HEK293T (cell line): ENCODE measurements around the gene FOXD3.

ENCODE experiments used
- CTCF ChIA-PET: fragments of 350-600 bp; formaldehyde crosslinking; extraction: SDS; loops from one replicate; lab custom pipeline; 2021; ENCODE audit warnings: antibody characterized with exemption, inconsistent platforms; lab: Yijun Ruan, JAX
- POLR2A ChIA-PET: fragments of 350-600 bp; formaldehyde crosslinking; extraction: SDS; loops from one replicate; lab custom pipeline; 2020; ENCODE audit warnings: antibody characterized with exemption, inconsistent platforms; lab: Yijun Ruan, JAX
- DNase-seq: peaks from one replicate; pipeline ENCODE4 v3.0.0; 2012; ENCODE audit warnings: mixed read lengths; ENCODE audit errors: extremely low spot score
- ARNT ChIP-seq: fragments of 450-650 bp; IDR thresholded peaks from 2 replicates; pipeline ENCODE4 v1.6.1; 2017; ENCODE audit warnings: mild to moderate bottlenecking
- BHLHE40 ChIP-seq: fragments of 450-650 bp; IDR thresholded peaks from 2 replicates; pipeline ENCODE4 v1.6.1; 2016; ENCODE audit warnings: mild to moderate bottlenecking, moderate library complexity, borderline replicate concordance
- CTBP1 ChIP-seq: fragments of 450-650 bp; IDR thresholded peaks from 2 replicates; pipeline ENCODE4 v1.6.1; 2016; ENCODE audit warnings: borderline replicate concordance
- ELF4 ChIP-seq: fragments of 450-650 bp; IDR thresholded peaks from 2 replicates; pipeline ENCODE4 v1.6.1; 2017; ENCODE audit warnings: antibody characterized with exemption
- FOXA1 ChIP-seq: fragments of 450-650 bp; IDR thresholded peaks from 2 replicates; pipeline ENCODE4 v1.6.1; 2016; ENCODE audit warnings: mild to moderate bottlenecking
- FOXK2 ChIP-seq: fragments of 450-650 bp; IDR thresholded peaks from 2 replicates; pipeline ENCODE4 v1.6.1; 2016; ENCODE audit warnings: mild to moderate bottlenecking
- FOXM1 ChIP-seq: fragments of 450-650 bp; IDR thresholded peaks from 2 replicates; pipeline ENCODE4 v1.6.1; 2017; ENCODE audit warnings: mild to moderate bottlenecking, borderline replicate concordance
- HDGF ChIP-seq: fragments of 450-650 bp; IDR thresholded peaks from 2 replicates; pipeline ENCODE4 v1.6.1; 2017; ENCODE audit warnings: antibody characterized with exemption, borderline replicate concordance
- L3MBTL2 ChIP-seq: fragments of 450-650 bp; conservative IDR thresholded peaks from 2 replicates; pipeline ENCODE4 v1.6.1; 2016; ENCODE audit warnings: mild to moderate bottlenecking
- LEF1 ChIP-seq: fragments of 450-650 bp; IDR thresholded peaks from 2 replicates; pipeline ENCODE4 v1.6.1; 2017; ENCODE audit warnings: mild to moderate bottlenecking, borderline replicate concordance
- NFRKB ChIP-seq: fragments of 450-650 bp; IDR thresholded peaks from 2 replicates; pipeline ENCODE4 v1.6.1; 2016; ENCODE audit warnings: mild to moderate bottlenecking, moderate library complexity
- PKNOX1 ChIP-seq: fragments of 450-650 bp; IDR thresholded peaks from 2 replicates; pipeline ENCODE4 v1.6.1; 2016
- SP1 ChIP-seq: fragments of 450-650 bp; IDR thresholded peaks from 2 replicates; pipeline ENCODE4 v1.6.1; 2017
- SUZ12 ChIP-seq: fragments of 450-650 bp; IDR thresholded peaks from 2 replicates; pipeline ENCODE4 v1.6.1; 2016; ENCODE audit warnings: mild to moderate bottlenecking
- TARDBP ChIP-seq: fragments of 450-650 bp; IDR thresholded peaks from 2 replicates; pipeline ENCODE4 v1.6.1; 2016
- ZNF384 ChIP-seq: fragments of 450-650 bp; IDR thresholded peaks from 2 replicates; pipeline ENCODE4 v1.6.1; 2016

Gene FOXD3

GRCh38 chr1:63366908-63367214 lies 44.5 kb downstream of the FOXD3 start:
- CTCF ChIA-PET = no interaction called here
- POLR2A ChIA-PET = no interaction called here
- no peak for TF ChIP-seq FOXM1
- TF ChIP-seq ARNT = no peak
- no peak for TF ChIP-seq ELF4
- TF ChIP-seq PKNOX1 = no peak
- TF ChIP-seq BHLHE40 = no peak
- TF ChIP-seq FOXA1 = no peak
- no peak for TF ChIP-seq LEF1
- no peak for TF ChIP-seq FOXK2
- TF ChIP-seq TARDBP = no peak
- no peak for TF ChIP-seq SP1
- TF ChIP-seq ZNF384 = no peak
- no peak for TF ChIP-seq CTBP1
- TF ChIP-seq NFRKB = no peak
- TF ChIP-seq SUZ12 = no peak
- TF ChIP-seq L3MBTL2 = no peak
- no peak for TF ChIP-seq HDGF
- DNase-seq = no peak

GRCh38 chr1:63367215-63368103 lies 45.1 kb downstream of the FOXD3 start, which contains the start of gene ALG6:
Gene ALG6, plus strand, starts transcription at chr1:63367627. Its CDS starts 3,351 bp downstream, at chr1:63370978.
- TF ChIP-seq ZNF384 (no peak), ELF4 (peak; percentile 56; the same call in 1 of the 2 replicates), HDGF (peak; percentile 91), L3MBTL2 (peak; percentile 97)
- CTCF ChIA-PET = interaction anchor here (1.1 to 1.2 kb wide), 2 partner anchors 45 to 89 kb away, joined by 3 read pairs; partner anchors contain the start of gene FOXD3
- DNase-seq = peak; percentile 100
- POLR2A ChIA-PET = interaction anchor here (0.6 to 1.6 kb wide), 8 partner anchors 11 to 156 kb away, joined by 3 to 9 read pairs (median 4); partner anchors contain the start of genes EFCAB7, FOXD3 and ITGB3BP

- CTCF ChIA-PET = interaction anchor here (1.1 to 1.2 kb wide), 2 partner anchors 46 to 89 kb away, joined by 3 read pairs; partner anchors contain the start of gene FOXD3
- TF ChIP-seq ARNT (no peak), CTBP1 (no peak), ELF4 (no peak), FOXA1 (no peak), HDGF (no peak), TARDBP (no peak), ZNF384 (no peak), SUZ12 (no peak), BHLHE40 (no peak)
- peak; percentile 29 for DNase-seq
Measured at GRCh38 chr1:63368131-63368530, 45.8 kb downstream of the FOXD3 start.

More at GRCh38 chr1:63368131-63368530, 45.8 kb downstream of the FOXD3 start:
- POLR2A ChIA-PET = interaction anchor here (0.6 to 1.6 kb wide), 8 partner anchors 11 to 155 kb away, joined by 3 to 9 read pairs (median 4); partner anchors contain the start of genes EFCAB7, FOXD3 and ITGB3BP
